ENCODE data around the gene FAT1.

GRCh38 chr4:186647821-186648220, 75.8 kb downstream of the FAT1 start:
- TF ChIP-seq POLR2A (IDR thresholded peaks at IDR 0.05; ENCODE audit: extremely low read depth, insufficient read length) = no peak
- no peak for TF ChIP-seq CTCF (IDR thresholded peaks at IDR 0.05; ENCODE audit: low read depth, low read length)
- TF ChIP-seq MAX (IDR thresholded peaks at IDR 0.05; ENCODE audit: low read depth, low read length) = no peak

All from NB4 (cell line).